Fibroblast of pulmonary artery (primary cell): ENCODE results near the gene SLIT1.

Experiments used
- DNase-seq: peaks from one replicate; pipeline ENCODE4 v3.0.0-alpha.2; 2010; ENCODE audit warnings: low read depth
- H3K4me3 ChIP-seq: replicated peaks from 2 replicates; pipeline ENCODE4 v1.5.1; 2011; ENCODE audit warnings: low read depth, mild to moderate bottlenecking, control low read depth, low read length, moderate library complexity
- TF ChIP-seq, protein P1 (sequence below): IDR thresholded peaks from 2 replicates; pipeline ENCODE4 v1.5.1; 2011; ENCODE audit warnings: mild to moderate bottlenecking, control low read depth, low read length, inconsistent platforms; ENCODE audit errors: missing control alignments

Gene SLIT1

DNA sequence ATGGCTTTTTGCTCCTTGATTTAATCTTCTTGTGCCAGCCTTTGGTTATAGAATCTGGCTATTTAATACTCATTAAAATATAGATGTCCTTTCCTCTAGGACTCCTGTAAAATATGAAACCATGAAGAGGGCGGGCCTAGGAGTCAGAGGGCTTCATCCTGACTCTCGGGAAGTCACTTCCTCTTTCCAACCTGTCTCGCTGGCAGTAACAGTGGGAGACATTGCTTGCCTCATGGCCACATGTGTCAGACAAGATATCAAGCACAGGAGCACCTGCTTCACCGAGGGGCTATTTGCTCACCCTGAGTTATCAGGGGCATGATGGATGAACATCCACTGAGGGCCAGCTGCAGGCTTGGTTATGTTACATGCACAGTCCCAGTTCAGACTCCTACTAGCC is 31.0 kb downstream of the SLIT1 start:
- TF ChIP-seq, protein P1, sequence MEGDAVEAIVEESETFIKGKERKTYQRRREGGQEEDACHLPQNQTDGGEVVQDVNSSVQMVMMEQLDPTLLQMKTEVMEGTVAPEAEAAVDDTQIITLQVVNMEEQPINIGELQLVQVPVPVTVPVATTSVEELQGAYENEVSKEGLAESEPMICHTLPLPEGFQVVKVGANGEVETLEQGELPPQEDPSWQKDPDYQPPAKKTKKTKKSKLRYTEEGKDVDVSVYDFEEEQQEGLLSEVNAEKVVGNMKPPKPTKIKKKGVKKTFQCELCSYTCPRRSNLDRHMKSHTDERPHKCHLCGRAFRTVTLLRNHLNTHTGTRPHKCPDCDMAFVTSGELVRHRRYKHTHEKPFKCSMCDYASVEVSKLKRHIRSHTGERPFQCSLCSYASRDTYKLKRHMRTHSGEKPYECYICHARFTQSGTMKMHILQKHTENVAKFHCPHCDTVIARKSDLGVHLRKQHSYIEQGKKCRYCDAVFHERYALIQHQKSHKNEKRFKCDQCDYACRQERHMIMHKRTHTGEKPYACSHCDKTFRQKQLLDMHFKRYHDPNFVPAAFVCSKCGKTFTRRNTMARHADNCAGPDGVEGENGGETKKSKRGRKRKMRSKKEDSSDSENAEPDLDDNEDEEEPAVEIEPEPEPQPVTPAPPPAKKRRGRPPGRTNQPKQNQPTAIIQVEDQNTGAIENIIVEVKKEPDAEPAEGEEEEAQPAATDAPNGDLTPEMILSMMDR, result no peak
- no peak overlapping the region for H3K4me3 ChIP-seq
- DNase-seq, result no peak

DNA sequence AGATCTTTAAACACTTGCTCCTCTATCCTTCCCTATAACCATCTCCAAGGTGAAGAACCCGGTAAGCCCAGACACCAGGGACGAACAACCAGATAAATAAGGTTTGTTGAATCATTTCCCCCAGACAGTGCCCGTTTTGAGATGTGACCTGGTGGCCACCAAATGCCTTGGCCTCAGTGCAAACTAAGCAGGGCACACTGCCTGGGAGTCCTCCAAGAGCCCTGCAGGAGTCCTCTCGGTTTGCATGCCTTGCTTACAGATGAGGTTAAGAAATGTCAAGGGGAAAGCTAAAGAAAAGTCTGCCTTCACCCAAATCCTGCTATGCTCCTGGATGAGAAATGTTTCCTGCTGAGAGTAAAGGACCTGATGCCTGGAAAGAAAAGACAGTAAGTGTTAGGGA is 31.6 kb downstream of the SLIT1 start:
- DNase-seq, result no peak
- TF ChIP-seq, protein P1, result no peak

DNA sequence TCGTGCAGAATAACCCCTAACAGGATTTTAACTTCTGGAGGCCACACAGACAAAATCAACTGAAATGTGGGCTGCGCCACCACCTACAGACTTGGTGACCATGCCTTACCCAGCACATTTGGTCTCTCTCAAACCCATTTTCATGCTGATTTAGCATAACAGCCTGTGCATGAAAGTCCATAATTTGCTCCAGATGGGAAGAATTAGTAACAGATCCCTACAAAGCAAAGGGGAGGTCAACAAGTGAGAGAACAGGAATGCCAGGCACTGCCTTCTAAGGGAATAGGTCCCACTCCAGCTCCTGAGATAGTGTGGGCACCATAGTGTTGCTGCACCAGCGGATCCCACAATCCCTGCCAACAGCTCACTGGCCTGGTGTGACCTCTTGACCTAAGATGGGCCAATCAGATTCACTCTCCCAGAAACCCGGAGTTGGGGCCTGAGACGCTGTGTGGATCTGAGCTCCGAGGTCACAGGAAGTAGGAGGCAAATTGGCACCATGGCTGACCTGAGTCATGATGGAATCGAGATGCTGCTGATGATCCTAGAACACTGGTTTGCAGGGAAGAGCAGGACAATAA is 32.4 kb downstream of the SLIT1 start:
- DNase-seq, result no peak
- no peak overlapping the region for H3K4me3 ChIP-seq
- TF ChIP-seq, protein P1, result no peak

More for the DNA sequence above, 31.6 kb downstream of the SLIT1 start:
- H3K4me3 ChIP-seq, result no peak overlapping the region

DNA sequence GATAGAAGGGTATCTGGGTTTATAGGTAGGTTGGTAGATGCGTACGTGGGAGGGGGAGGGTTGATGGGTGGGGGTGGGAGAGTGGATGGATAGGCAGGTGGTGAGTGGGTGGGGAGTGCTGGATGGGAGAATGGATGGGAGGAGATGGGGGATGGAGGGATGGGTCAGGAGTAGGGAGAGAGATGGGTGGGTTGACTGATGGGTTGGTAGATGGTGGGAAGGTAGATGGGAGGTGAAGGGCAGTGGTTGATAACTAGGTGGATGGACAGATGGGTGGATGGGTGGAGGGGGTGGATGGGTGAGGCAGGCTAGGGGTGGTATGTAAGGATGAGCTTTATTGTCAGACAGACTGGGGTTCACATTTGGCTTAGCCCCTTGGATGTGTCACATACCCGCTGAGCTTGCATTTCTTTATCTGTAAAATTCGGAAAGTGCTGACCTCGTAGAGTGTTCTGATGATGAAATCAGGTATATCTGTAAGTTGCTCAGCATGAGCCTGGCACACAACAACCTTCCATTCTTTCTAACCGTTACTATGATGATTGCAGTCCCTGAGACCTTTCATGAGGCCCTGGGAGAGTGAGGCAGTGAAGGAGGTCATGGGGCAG is 34.3 kb downstream of the SLIT1 start:
- TF ChIP-seq, protein P1, result no peak
- DNase-seq, result no peak
- no peak overlapping the region for H3K4me3 ChIP-seq

DNA sequence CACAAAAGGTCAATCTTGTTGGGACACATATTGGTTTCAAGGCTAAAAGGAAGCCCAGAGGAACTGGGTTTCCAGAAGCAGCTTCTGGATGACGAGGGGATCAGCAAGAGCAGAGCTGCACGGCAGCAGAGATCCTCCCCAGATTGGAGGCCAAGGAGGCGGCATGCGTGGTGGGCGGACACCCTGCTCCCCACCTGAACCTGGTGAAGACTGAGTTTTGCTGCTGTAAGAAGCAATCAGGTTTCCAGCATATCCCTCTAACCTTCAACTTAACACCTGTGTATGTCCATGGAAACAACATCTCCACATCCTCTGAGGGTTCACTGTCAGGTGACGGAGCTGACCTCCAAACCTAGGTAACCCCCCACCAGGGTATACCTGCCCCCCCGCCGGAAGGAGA is 35.1 kb downstream of the SLIT1 start:
- DNase-seq, result no peak
- no peak overlapping the region for H3K4me3 ChIP-seq
- TF ChIP-seq, protein P1, result no peak

DNA sequence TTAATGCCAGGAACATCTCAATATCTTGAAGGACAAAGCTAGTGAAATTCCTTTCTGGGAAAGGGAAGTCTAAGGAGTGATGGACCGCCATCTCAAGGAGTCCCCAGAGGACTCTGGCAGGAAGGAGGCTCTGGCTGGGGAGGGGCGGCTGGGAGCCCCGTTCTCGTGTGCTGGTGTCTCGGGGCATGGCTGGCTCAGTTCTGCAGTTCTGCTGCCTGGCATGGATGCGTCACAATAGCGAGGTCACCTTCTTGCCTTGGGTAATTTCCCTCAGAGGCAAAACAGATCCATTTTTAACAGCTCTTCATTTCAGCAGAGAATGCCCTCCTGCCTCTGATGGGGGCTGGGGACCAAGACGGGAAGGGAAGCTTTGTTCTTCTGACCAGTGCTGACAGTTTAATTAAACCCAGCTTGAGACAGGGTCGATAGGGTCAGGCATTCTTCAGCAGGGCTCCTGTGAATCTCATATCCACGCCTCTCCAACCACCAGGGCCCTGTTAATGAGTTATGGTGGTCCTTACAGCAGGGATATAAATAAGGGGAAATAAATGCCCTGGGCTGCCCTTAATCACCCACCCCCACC is 35.7 kb downstream of the SLIT1 start:
- no peak for DNase-seq
- TF ChIP-seq, protein P1, result no peak

More for the DNA sequence above, 35.7 kb downstream of the SLIT1 start:
- H3K4me3 ChIP-seq, result no peak overlapping the region
